DND-41 (cell line): ENCODE measurements around the gene NKX2-3.

Source experiments
- CTCF ChIP-seq: IDR thresholded peaks from 2 replicates; pipeline ENCODE4 v1.5.1; 2012; ENCODE audit warnings: borderline replicate concordance, low read length, moderate library complexity, mild to moderate bottlenecking; ENCODE audit not compliant: poor library complexity, severe bottlenecking; ENCODE audit errors: extremely low read depth
- EZH2 ChIP-seq: IDR thresholded peaks from 3 replicates; pipeline ENCODE4 v1.6.1; 2012; ENCODE audit warnings: borderline replicate concordance, low read depth, mild to moderate bottlenecking, moderate library complexity, low read length, inconsistent platforms; ENCODE audit not compliant: severe bottlenecking

GRCh38 chr10:99551616-99552015, 18.9 kb downstream of the NKX2-3 start:
- no peak for TF ChIP-seq CTCF
- TF ChIP-seq EZH2 = no peak
